IPS-18c (cell line): Measurements from ENCODE around the gene RNF123.

Experiments
- H3K4me3 ChIP-seq: 2 replicates; pipeline ENCODE4 v1.7.0; 2013; ENCODE audit warnings: low read depth, mild to moderate bottlenecking, low read length, moderate library complexity; ENCODE audit not compliant: insufficient read depth
- H3K9me3 ChIP-seq: one replicate; pipeline ENCODE4 v1.6.1; 2013; ENCODE audit warnings: mild to moderate bottlenecking, low read length, moderate library complexity; ENCODE audit not compliant: control insufficient read depth, insufficient read depth

RNF123 gene

GRCh38 chr3:49709852-49710251, 20.5 kb downstream of the RNF123 start:
- Histone ChIP-seq H3K9me3 (no peaks in the 10 kb centered on the region), H3K4me3 (no peak overlapping the region)

GRCh38 chr3:49711489-49711888, 22.1 kb downstream of the RNF123 start:
- Histone ChIP-seq H3K4me3 (no peak overlapping the region), H3K9me3 (no peaks in the 10 kb centered on the region)

GRCh38 chr3:49712166-49712565, 22.8 kb downstream of the RNF123 start:
- Histone ChIP-seq H3K4me3 (no peak overlapping the region), H3K9me3 (no peaks in the 10 kb centered on the region)

GRCh38 chr3:49712631-49713317, 23.4 kb downstream of the RNF123 start:
- no peaks in the 10 kb centered on the region for H3K9me3 ChIP-seq
- H3K4me3 ChIP-seq: no peak overlapping the region

- no peak overlapping the region for H3K4me3 ChIP-seq
- no peaks in the 10 kb centered on the region for H3K9me3 ChIP-seq
Observed at GRCh38 chr3:49713336-49714105, 24.2 kb downstream of the RNF123 start.

GRCh38 chr3:49714728-49715550, 25.6 kb downstream of the RNF123 start:
- Histone ChIP-seq H3K4me3 (no peak overlapping the region), H3K9me3 (no peaks in the 10 kb centered on the region)

- Histone ChIP-seq H3K9me3 (no peaks in the 10 kb centered on the region), H3K4me3 (no peak overlapping the region)
Observed at GRCh38 chr3:49715611-49716121, 26.3 kb downstream of the RNF123 start.

GRCh38 chr3:49716169-49716568, 26.8 kb downstream of the RNF123 start:
- Histone ChIP-seq H3K4me3 (no peak overlapping the region), H3K9me3 (no peaks in the 10 kb centered on the region)

GRCh38 chr3:49716691-49717210, 27.4 kb downstream of the RNF123 start:
- H3K4me3 ChIP-seq: no peak overlapping the region
- no peaks in the 10 kb centered on the region for H3K9me3 ChIP-seq

GRCh38 chr3:49717211-49717958, 28.0 kb downstream of the RNF123 start:
- Histone ChIP-seq H3K9me3 (no peaks in the 10 kb centered on the region), H3K4me3 (no peak overlapping the region; the same call in 1 of the 2 replicates)

GRCh38 chr3:49717959-49718857, 28.9 kb downstream of the RNF123 start:
- no peaks in the 10 kb centered on the region for H3K9me3 ChIP-seq

GRCh38 chr3:49718858-49719213, 29.5 kb downstream of the RNF123 start:
- H3K4me3 ChIP-seq: peak overlapping the region; percentile 77

More at GRCh38 chr3:49717959-49718857, 28.9 kb downstream of the RNF123 start:
- peak overlapping the region; percentile 77 for H3K4me3 ChIP-seq

GRCh38 chr3:49719214-49719884, 30.0 kb downstream of the RNF123 start, which contains the start of gene AMIGO3:
Gene AMIGO3, minus strand, starts transcription at chr3:49719684. Its CDS starts 219 bp downstream, at chr3:49719465.
- H3K9me3 ChIP-seq: no peaks in the 10 kb centered on the region
- peak within 1 kb of the TSS; percentile 77 for H3K4me3 ChIP-seq

More at GRCh38 chr3:49718858-49719213, 29.5 kb downstream of the RNF123 start:
- H3K9me3 ChIP-seq: no peaks in the 10 kb centered on the region

- H3K9me3 ChIP-seq: no peaks in the 10 kb centered on the region
- H3K4me3 ChIP-seq: no peak overlapping the region
Observed at GRCh38 chr3:49720855-49721595, 31.7 kb downstream of the RNF123 start.

- Histone ChIP-seq H3K4me3 (no peak overlapping the region), H3K9me3 (no peaks in the 10 kb centered on the region)
Observed at GRCh38 chr3:49721596-49721895, 32.2 kb downstream of the RNF123 start.
